Loucy (cell line): ENCODE data around the gene BMP6.

Experiments used
- H2AFZ ChIP-seq: fragments of 200-600 bp; sonication (generic); 2 replicates; pipeline ENCODE4 v1.6.0; 2016; ENCODE audit warnings: antibody characterized with exemption, mild to moderate bottlenecking, low read length, moderate library complexity
- H3F3A ChIP-seq: fragments of 200-600 bp; 2 replicates; pipeline ENCODE4 v1.6.0; 2016; ENCODE audit warnings: antibody characterized with exemption, low read depth, mild to moderate bottlenecking
- H3K27me3 ChIP-seq: fragments of 200-600 bp; sonication (generic); 2 replicates; pipeline ENCODE4 v1.6.1; 2014; ENCODE audit warnings: low read length, mild to moderate bottlenecking; ENCODE audit not compliant: insufficient read depth, poor library complexity, severe bottlenecking
- H3K36me3 ChIP-seq: fragments of 200-600 bp; sonication (generic); 2 replicates; pipeline ENCODE4 v1.6.1; 2016; ENCODE audit warnings: low read length; ENCODE audit not compliant: insufficient read depth
- H3K4me1 ChIP-seq: fragments of 200-600 bp; sonication (generic); 2 replicates; pipeline ENCODE4 v1.5.1; 2014; ENCODE audit warnings: low read length, mild to moderate bottlenecking; ENCODE audit not compliant: insufficient read depth, poor library complexity, severe bottlenecking
- H3K4me2 ChIP-seq: fragments of 200-600 bp; sonication (generic); 2 replicates; pipeline ENCODE4 v1.6.0; 2014; ENCODE audit warnings: antibody characterized with exemption, low read length, low read depth, mild to moderate bottlenecking; ENCODE audit not compliant: poor library complexity, severe bottlenecking
- H3K4me3 ChIP-seq: fragments of 200-600 bp; sonication (generic); 2 replicates; pipeline ENCODE4 v1.5.1; 2014; ENCODE audit warnings: low read length, mild to moderate bottlenecking, mixed read lengths; ENCODE audit not compliant: poor library complexity, severe bottlenecking
- H3K79me2 ChIP-seq: fragments of 200-600 bp; sonication (generic); 2 replicates; pipeline ENCODE4 v1.6.1; 2014; ENCODE audit warnings: low read length; ENCODE audit not compliant: insufficient read depth
- H3K9ac ChIP-seq: fragments of 200-600 bp; sonication (generic); 2 replicates; pipeline ENCODE4 v1.6.0; 2014; ENCODE audit warnings: mild to moderate bottlenecking, low read depth, low read length, moderate library complexity; ENCODE audit not compliant: poor library complexity, severe bottlenecking
- H3K9me2 ChIP-seq: fragments of 200-600 bp; sonication (generic); replicated peaks from 2 replicates; pipeline ENCODE4 v1.6.1; 2016; ENCODE audit warnings: low read depth, low read length, mixed read lengths
- H3K9me3 ChIP-seq: fragments of 200-600 bp; sonication (generic); 2 replicates; pipeline ENCODE4 v1.6.1; 2014; ENCODE audit warnings: mild to moderate bottlenecking, antibody characterized with exemption, low read length, low read depth; ENCODE audit not compliant: insufficient read depth
- H4K20me1 ChIP-seq: fragments of 200-600 bp; sonication (generic); 2 replicates; pipeline ENCODE4 v1.6.0; 2014; ENCODE audit warnings: antibody characterized with exemption, low read length, mild to moderate bottlenecking; ENCODE audit not compliant: insufficient read depth, poor library complexity, severe bottlenecking
- EZH2phosphoT487 ChIP-seq: fragments of 200-600 bp; IDR thresholded peaks from 2 replicates; pipeline ENCODE4 v1.6.1; 2018; ENCODE audit warnings: antibody characterized with exemption, mild to moderate bottlenecking, moderate library complexity, borderline replicate concordance
- TF ChIP-seq, protein P1 (sequence below): fragments of 200-600 bp; sonication (generic); conservative IDR thresholded peaks from 2 replicates; pipeline ENCODE4 v1.5.1; 2014; ENCODE audit warnings: mild to moderate bottlenecking, antibody characterized with exemption, low read length

Gene BMP6

DNA sequence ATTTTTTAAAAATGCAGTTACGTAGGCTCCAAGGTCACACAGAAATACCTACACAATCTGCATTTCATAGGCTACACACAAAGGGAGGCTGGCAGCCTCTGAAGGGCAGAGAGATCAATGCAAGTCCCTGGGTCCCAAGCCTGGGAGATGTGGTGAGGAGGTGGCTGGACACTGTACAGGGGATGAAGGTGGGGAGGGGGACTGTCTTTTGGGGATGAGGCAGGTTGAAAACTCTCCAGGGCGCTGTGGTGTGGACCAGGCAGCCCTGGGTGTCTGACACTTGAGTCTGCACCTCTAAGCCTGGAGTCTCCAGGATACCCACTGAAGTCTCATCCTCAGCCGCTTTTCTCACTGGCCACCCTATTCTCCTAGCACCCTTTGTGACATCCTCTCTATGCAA is 160.2 kb downstream of the BMP6 start:
- peaks cover 97% of the 10 kb centered on the region for H3K36me3 ChIP-seq
- H3K4me1 ChIP-seq = no peaks in the 10 kb centered on the region
- H3K4me3 ChIP-seq = no peak overlapping the region
- TF ChIP-seq, protein P1, sequence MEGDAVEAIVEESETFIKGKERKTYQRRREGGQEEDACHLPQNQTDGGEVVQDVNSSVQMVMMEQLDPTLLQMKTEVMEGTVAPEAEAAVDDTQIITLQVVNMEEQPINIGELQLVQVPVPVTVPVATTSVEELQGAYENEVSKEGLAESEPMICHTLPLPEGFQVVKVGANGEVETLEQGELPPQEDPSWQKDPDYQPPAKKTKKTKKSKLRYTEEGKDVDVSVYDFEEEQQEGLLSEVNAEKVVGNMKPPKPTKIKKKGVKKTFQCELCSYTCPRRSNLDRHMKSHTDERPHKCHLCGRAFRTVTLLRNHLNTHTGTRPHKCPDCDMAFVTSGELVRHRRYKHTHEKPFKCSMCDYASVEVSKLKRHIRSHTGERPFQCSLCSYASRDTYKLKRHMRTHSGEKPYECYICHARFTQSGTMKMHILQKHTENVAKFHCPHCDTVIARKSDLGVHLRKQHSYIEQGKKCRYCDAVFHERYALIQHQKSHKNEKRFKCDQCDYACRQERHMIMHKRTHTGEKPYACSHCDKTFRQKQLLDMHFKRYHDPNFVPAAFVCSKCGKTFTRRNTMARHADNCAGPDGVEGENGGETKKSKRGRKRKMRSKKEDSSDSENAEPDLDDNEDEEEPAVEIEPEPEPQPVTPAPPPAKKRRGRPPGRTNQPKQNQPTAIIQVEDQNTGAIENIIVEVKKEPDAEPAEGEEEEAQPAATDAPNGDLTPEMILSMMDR = no peak
- TF ChIP-seq EZH2phosphoT487 = no peak
- no peaks in the 10 kb centered on the region for H4K20me1 ChIP-seq
- H3F3A ChIP-seq = no peaks in the 10 kb centered on the region
- H2AFZ ChIP-seq = no peak overlapping the region
- H3K9me2 ChIP-seq = no peaks in the 10 kb centered on the region
- H3K9ac ChIP-seq = no peak overlapping the region
- H3K27me3 ChIP-seq = no peaks in the 10 kb centered on the region
- H3K4me2 ChIP-seq = no peak overlapping the region
- no peaks in the 10 kb centered on the region for H3K9me3 ChIP-seq
- H3K79me2 ChIP-seq = no peaks in the 10 kb centered on the region

DNA sequence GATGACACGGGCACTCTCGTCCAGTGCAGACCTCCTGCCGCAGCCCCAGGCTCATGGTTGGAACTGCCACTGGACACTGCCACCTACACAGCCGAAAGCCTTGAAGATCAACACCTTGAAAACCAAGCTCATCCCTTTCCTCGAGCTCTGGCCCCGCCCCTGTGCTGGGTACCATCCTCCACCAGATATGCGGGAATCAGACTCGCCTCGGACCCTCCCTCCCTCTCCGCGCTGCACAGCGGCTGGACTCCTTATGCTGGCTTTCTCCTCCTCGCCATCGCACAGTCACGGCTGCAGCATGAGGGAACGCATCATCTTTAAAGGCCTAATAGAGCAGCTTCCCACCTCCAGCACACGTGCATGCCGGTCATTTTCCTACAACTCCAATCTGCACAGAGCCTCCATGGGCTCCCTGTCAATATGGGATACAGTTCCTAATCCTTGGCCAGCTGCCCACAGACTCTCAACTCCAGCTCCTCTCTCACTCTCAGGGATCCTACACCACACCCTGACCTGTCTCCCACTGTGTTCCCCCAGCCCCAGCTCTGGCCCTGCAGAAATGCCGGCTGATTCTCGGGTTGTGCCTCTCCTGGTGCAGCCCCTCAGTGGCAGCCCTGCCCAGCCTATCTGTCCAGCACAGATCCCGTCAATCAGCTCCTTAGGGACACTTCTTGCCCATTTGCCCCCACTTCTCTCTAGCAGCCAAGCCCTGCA is 161.5 kb downstream of the BMP6 start:
- Histone ChIP-seq H3K4me2 (no peak overlapping the region), H3K9me3 (no peaks in the 10 kb centered on the region), H3K9me2 (no peaks in the 10 kb centered on the region), H3K9ac (no peak overlapping the region), H4K20me1 (no peaks in the 10 kb centered on the region), H3F3A (no peaks in the 10 kb centered on the region), H3K79me2 (no peaks in the 10 kb centered on the region), H2AFZ (no peak overlapping the region), H3K27me3 (no peaks in the 10 kb centered on the region), H3K4me1 (no peaks in the 10 kb centered on the region), H3K4me3 (no peak overlapping the region), H3K36me3 (peaks cover 98% of the 10 kb centered on the region)
- TF ChIP-seq EZH2phosphoT487 = no peak
- TF ChIP-seq, protein P1 = no peak

DNA sequence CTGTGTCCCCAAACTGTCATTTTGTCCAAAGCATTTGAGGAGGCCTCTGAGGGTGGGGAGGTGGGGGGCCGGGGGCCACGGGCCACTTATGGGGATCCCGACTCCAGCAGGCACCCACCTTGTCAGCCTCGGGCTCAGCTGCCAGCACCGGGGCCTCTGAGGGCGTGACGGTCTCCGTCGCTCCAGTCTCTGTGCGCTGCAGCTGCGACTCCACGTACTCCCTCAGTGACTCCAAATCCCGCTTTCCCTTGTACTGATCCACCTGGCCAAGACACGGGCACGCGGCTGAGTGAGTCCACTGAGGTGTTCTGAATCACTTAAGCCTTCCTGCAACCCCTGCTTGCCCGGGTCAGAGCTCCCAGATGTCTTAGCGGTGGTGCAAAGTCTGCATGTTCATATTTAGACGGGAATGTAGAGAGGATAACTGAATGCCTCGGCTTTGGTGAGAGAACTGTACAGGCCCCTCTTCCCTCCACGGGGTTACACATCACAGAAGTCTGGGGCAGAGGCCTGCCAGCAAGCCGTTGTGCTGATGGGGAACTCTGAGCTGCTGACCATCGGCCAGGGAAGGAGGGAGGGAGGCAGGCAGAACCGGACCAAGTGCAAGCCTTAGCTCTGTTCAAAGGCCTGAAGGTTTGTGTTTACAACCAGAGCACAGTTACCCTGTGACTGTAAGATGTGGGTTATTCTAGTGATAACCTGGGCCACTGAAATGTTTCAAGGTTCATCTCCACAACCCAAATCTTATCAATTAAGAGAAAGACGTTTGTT is 162.9 kb downstream of the BMP6 start:
- Histone ChIP-seq H3K79me2 (no peaks in the 10 kb centered on the region), H2AFZ (no peak overlapping the region), H3K9me2 (no peaks in the 10 kb centered on the region), H3K4me3 (no peak overlapping the region), H3K9ac (no peak overlapping the region), H3K9me3 (no peaks in the 10 kb centered on the region), H3K4me1 (no peaks in the 10 kb centered on the region), H3K27me3 (no peaks in the 10 kb centered on the region), H3K4me2 (no peak overlapping the region), H3F3A (no peaks in the 10 kb centered on the region), H3K36me3 (peaks cover 98% of the 10 kb centered on the region), H4K20me1 (no peaks in the 10 kb centered on the region)
- TF ChIP-seq EZH2phosphoT487 = no peak
